A549 (cell line): ENCODE results near the gene MARS1.

Experiments
- ATOH8 ChIP-seq: fragments of 250-450 bp; sonication (Bioruptor Pico); IDR thresholded peaks from 2 replicates; pipeline ENCODE4 v1.5.0; 2020; ENCODE audit warnings: low read depth, mild to moderate bottlenecking, moderate library complexity
- CBX2 ChIP-seq: fragments of 200-600 bp; sonication (generic); IDR thresholded peaks from 2 replicates; pipeline ENCODE4 v1.6.1; 2016; ENCODE audit warnings: low read depth, mild to moderate bottlenecking, borderline replicate concordance
- CHD2 ChIP-seq: fragments of 150-350 bp; IDR thresholded peaks from 2 replicates; pipeline ENCODE4 v1.6.1; 2014; ENCODE audit warnings: low read length; ENCODE audit not compliant: partially characterized antibody
- CHD4 ChIP-seq: fragments of 200-600 bp; sonication (generic); IDR thresholded peaks from 2 replicates; pipeline ENCODE4 v1.6.1; 2016; ENCODE audit warnings: antibody characterized with exemption, mild to moderate bottlenecking, borderline replicate concordance
- CTCF ChIP-seq: fragments of >200 bp; sonication (Bioruptor Twin); formaldehyde crosslinking; IDR thresholded peaks from 3 replicates; pipeline ENCODE4 v1.5.1; 2016
- JUN ChIP-seq, 2 experiments: fragments of >200 bp; sonication (Bioruptor Twin); formaldehyde crosslinking; IDR thresholded peaks; 2 replicates in 1 of 2; 3 replicates in 1 of 2; pipeline ENCODE4 v1.6.1; 2016 to 2017
- MAX ChIP-seq: IDR thresholded peaks from 2 replicates; pipeline ENCODE4 v1.6.1; 2012
- NPAS2 ChIP-seq: fragments of 250-450 bp; sonication (Bioruptor Pico); IDR thresholded peaks from 2 replicates; pipeline ENCODE4 v1.8.0; 2022; ENCODE audit warnings: mild to moderate bottlenecking, moderate library complexity, borderline replicate concordance
- POLR2A ChIP-seq: IDR thresholded peaks from 2 replicates; pipeline ENCODE4 v1.6.1; 2012; ENCODE audit warnings: mild to moderate bottlenecking, low read length
- POLR2AphosphoS2 ChIP-seq: conservative IDR thresholded peaks from 2 replicates; pipeline ENCODE4 v1.6.1; 2012; ENCODE audit warnings: low read length, improper control_type of control experiment, inconsistent platforms

GRCh38 chr12:57459055-57459749 is 28.7 kb upstream of the MARS1 start:
- TF ChIP-seq JUN (IDR thresholded peaks at IDR 0.05): peak in 1 of 2 experiments; percentile 56; a peak in 2 of 5 replicates
- peak; percentile 90 for TF ChIP-seq CTCF
- TF ChIP-seq NPAS2: no peak
- TF ChIP-seq POLR2A: peak; percentile 53
- TF ChIP-seq CBX2: no peak
- no peak for TF ChIP-seq CHD4
- no peak for TF ChIP-seq CHD2
- peak; percentile 71 for TF ChIP-seq MAX
- TF ChIP-seq ATOH8: no peak
- TF ChIP-seq POLR2AphosphoS2: no peak
